Activated CD4-positive, alpha-beta memory T cell treated with anti-CD3 and anti-CD28 coated beads for 36 hours (primary cell): ENCODE measurements around the gene LRP5. TPM values are rescaled to one million over a fixed set of nuclear protein-coding genes. Genes with fewer than 3 reads are reported as not detected.

Experiments used
- CTCF ChIA-PET: fragments of 350-600 bp; sonication (Branson Sonifier 250); formaldehyde crosslinking; loops from one replicate; lab custom pipeline; 2021; ENCODE audit warnings: antibody characterized with exemption, inconsistent platforms; lab: Charles Lee
- POLR2A ChIA-PET: fragments of 350-600 bp; sonication (Branson Sonifier 250); formaldehyde crosslinking; loops from one replicate; lab custom pipeline; 2021; ENCODE audit warnings: antibody characterized with exemption; lab: Charles Lee
- DNase-seq: peaks from one replicate; pipeline ENCODE4 v3.0.0-alpha.2; 2020
- H3K27ac Mint-ChIP-seq: one replicate; pipeline ENCODE4 v1.8.0; 2021; ENCODE audit warnings: mixed read lengths
- H3K27me3 Mint-ChIP-seq: one replicate; pipeline ENCODE4 v1.8.0; 2021; ENCODE audit warnings: mixed read lengths
- H3K36me3 Mint-ChIP-seq: one replicate; pipeline ENCODE4 v1.8.0; 2021; ENCODE audit warnings: mixed read lengths
- H3K4me1 Mint-ChIP-seq: one replicate; pipeline ENCODE4 v1.8.0; 2021; ENCODE audit warnings: low read depth, mixed read lengths
- H3K4me3 Mint-ChIP-seq: one replicate; pipeline ENCODE4 v1.8.0; 2021; ENCODE audit warnings: mild to moderate bottlenecking, mixed read lengths
- H3K9me3 Mint-ChIP-seq: one replicate; pipeline ENCODE4 v1.8.0; 2021; ENCODE audit warnings: mixed read lengths
- intact Hi-C: fragments of 100-400 bp; cut with micrococcal nuclease; formaldehyde crosslinking; loops from one replicate; pipeline ENCODE4 v1.15.1; 2023
- total RNA-seq, 2 experiments: library from RNA; stranded (reverse); gene quantifications; one replicate each; pipeline ENCODE4 v1.2.3, GENCODE V29; 2021

LRP5 gene
- total RNA-seq, 2 experiments from 2014 or later, result 6.1 to 7.6 TPM

DNA sequence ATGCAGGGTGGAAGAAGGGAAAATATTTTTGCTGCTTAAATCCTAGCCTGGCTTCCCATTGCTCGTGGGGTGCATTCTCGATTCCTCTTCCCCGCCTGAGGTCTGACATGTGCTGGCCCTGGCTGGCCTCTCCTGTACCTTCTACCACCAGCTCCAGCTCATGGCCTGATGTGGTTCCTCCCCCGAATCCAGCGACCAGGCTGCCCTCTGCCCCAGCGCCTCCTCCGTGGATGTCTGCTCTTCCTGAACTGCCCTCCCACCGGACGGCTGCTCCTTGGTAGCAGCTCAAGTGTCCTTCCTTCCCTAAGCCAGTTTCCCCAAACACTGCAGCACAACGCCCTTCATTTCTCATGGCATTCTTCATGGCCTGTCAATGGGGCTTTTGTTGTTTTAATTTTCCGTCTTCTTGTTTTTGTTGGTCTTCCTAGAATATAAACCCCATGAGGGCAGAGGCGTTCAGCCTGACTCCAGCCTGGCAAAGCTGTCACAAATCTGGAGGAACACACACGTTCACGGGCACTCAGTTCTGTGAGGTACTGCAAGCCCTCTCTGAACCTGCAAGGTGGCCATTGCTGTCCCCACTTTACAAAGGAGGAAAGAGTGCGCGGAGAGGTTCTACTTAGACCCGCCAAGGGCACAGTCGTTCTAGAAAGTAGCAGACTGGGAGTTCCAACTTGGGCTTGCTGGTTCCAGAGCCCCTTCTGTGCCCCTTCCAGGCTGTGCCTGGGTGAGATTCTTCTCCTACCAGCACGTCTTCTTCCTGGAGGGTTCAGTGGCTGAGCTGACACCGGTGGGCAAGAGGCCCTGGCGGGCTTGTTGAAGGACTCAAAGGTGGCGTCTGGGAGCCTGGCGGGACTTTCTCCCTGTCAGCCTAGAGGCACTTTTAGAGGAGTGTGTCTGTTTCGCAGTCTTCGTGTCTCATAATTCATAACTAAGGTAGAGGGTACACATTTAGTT lies 953 bp upstream of the LRP5 start:
- H3K4me3 Mint-ChIP-seq, result peak overlapping the region; percentile 55
- peaks cover 5% of the 10 kb centered on the region for H3K27me3 Mint-ChIP-seq
- intact Hi-C loops, result no loop called here
- no peaks in the 10 kb centered on the region for H3K36me3 Mint-ChIP-seq
- H3K9me3 Mint-ChIP-seq, result no peaks in the 10 kb centered on the region
- H3K27ac Mint-ChIP-seq, result no peak overlapping the region
- CTCF ChIA-PET, result interaction anchor here (0.6 to 1.3 kb wide), 6 partner anchors 9 to 532 kb away, joined by 3 to 4 read pairs (median 4); no protein-coding TSS in a partner anchor
- H3K4me1 Mint-ChIP-seq, result peaks cover 7% of the 10 kb centered on the region
- POLR2A ChIA-PET, result interaction anchor here (1.3 kb wide), 1 partner anchor 39 kb away, joined by 5 read pairs; the partner anchor contains the start of gene C11orf24
- no peak for DNase-seq

- H3K27ac Mint-ChIP-seq, result no peak overlapping the region
- DNase-seq, result peak; percentile 30
- CTCF ChIA-PET, result no interaction called here
- peaks cover 7% of the 10 kb centered on the region for H3K4me1 Mint-ChIP-seq
- no peaks in the 10 kb centered on the region for H3K9me3 Mint-ChIP-seq
- H3K36me3 Mint-ChIP-seq, result no peaks in the 10 kb centered on the region
- POLR2A ChIA-PET, result no interaction called here
- H3K27me3 Mint-ChIP-seq, result peaks cover 7% of the 10 kb centered on the region
- H3K4me3 Mint-ChIP-seq, result peak overlapping the region; percentile 80
- intact Hi-C loops, result no loop called here
These were observed 586 bp downstream of the LRP5 start for GRCh38 chr11:68312780-68313573.

- Mint-ChIP-seq H3K27me3 (peaks cover 7% of the 10 kb centered on the region), H3K9me3 (no peaks in the 10 kb centered on the region), H3K36me3 (no peaks in the 10 kb centered on the region), H3K27ac (no peak overlapping the region), H3K4me1 (peaks cover 7% of the 10 kb centered on the region), H3K4me3 (peak overlapping the region; percentile 80)
- ChIA-PET POLR2A (no interaction called here), CTCF (interaction anchor here (0.9 kb wide), 1 partner anchor 15 kb away, joined by 3 read pairs; no protein-coding TSS in a partner anchor)
- intact Hi-C loops, result no loop called here
- no peak for DNase-seq
These were observed 1.3 kb downstream of the LRP5 start for GRCh38 chr11:68313574-68314202.

DNA sequence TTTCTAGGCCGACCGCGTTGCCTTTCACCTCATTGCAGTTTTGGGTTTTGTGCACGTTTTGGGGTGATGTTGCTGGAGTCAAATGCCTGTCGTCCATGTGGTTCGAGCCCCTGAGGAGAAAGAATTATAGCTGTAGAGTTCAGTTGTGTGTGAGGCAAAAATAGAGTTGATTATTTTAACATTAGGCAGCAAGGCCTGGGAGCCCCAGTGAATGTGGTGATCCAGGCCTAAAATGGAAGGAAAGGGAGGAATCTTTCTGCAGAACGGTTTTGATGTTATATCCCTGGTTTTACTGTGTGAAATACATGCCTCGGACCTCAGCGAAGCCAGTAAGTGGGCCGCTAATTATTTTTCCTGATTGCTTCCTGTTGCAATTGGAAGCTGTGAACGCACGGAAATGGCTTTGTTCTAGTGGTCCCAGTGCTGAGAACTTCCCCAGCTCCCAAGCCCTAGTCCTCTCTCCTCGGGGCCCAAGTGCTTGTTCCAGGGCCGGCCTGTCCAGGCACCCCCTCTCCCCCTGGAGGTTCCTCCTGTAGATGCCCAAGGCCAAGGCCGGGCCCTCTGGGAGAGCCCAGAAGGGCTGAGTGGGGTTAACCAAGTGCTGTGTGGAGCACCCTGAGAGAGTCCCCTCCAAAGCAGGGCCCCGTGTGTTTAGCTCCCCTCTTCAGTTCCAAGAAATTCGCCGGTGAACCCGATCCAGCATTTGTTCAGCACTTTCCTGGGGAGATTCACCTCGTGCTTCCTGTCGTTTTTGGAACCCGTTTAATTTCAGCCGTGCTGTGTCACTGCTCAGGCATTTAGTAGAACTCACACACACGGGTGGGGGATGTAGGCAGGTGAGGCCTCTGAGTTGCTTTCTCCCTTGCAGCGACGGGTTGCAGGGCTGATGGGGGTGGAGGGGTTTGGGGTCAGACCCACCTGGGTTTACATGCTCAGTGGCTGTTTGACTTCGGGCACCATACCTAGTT lies 2.1 kb downstream of the LRP5 start:
- DNase-seq, result no peak
- ChIA-PET POLR2A (no interaction called here), CTCF (interaction anchor here (0.9 kb wide), 1 partner anchor 16 kb away, joined by 3 read pairs; no protein-coding TSS in a partner anchor)
- Mint-ChIP-seq H3K4me3 (peak overlapping the region; percentile 12), H3K4me1 (peaks cover 7% of the 10 kb centered on the region), H3K27ac (no peak overlapping the region), H3K36me3 (no peaks in the 10 kb centered on the region), H3K9me3 (no peaks in the 10 kb centered on the region), H3K27me3 (peaks cover 7% of the 10 kb centered on the region)
- intact Hi-C loops, result no loop called here

DNA sequence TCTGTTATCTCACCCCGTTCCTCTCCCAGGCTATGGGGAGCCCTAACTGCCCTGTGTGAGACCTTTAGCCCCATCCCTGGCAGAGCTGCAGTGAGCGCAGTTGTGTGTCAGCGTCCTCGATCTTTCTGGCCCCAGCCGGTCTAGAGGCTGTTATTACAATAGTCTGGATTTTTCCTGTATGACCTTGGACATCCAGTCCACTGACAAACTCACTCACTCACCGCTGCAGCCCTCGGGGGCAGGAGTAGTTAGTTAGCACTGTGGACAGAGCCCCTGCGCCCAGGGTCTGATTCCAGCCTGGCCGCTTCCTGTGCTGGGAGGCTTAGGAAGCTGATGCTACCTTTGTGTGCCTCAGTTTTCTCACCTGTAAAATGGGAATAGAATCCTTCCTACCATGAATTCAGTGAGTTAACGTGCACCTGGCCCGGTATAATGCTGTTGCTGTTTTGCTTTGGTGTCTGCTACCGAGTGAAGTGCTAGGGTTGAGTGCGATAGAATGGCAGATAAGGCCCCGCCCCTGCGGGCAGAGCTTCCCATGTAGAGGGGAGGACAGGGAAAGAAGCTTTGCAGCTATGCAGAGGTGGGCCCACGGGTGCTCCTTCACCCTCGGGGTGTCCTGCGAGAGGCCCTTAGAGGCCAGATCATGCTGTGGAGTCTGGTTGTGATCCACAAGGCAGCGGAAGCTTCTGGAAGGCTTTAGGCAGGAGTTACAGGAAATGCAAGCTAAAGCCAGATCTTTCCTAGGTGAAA lies 3.0 kb downstream of the LRP5 start:
- POLR2A ChIA-PET, result no interaction called here
- CTCF ChIA-PET, result interaction anchor here (0.9 kb wide), 1 partner anchor 20 kb away, joined by 3 read pairs; no protein-coding TSS in a partner anchor
- H3K4me3 Mint-ChIP-seq, result no peak overlapping the region
- H3K4me1 Mint-ChIP-seq, result peaks cover 7% of the 10 kb centered on the region
- peaks cover 7% of the 10 kb centered on the region for H3K27me3 Mint-ChIP-seq
- no peaks in the 10 kb centered on the region for H3K9me3 Mint-ChIP-seq
- H3K27ac Mint-ChIP-seq, result no peak overlapping the region
- DNase-seq, result no peak
- H3K36me3 Mint-ChIP-seq, result no peaks in the 10 kb centered on the region
- intact Hi-C loops, result no loop called here

DNA sequence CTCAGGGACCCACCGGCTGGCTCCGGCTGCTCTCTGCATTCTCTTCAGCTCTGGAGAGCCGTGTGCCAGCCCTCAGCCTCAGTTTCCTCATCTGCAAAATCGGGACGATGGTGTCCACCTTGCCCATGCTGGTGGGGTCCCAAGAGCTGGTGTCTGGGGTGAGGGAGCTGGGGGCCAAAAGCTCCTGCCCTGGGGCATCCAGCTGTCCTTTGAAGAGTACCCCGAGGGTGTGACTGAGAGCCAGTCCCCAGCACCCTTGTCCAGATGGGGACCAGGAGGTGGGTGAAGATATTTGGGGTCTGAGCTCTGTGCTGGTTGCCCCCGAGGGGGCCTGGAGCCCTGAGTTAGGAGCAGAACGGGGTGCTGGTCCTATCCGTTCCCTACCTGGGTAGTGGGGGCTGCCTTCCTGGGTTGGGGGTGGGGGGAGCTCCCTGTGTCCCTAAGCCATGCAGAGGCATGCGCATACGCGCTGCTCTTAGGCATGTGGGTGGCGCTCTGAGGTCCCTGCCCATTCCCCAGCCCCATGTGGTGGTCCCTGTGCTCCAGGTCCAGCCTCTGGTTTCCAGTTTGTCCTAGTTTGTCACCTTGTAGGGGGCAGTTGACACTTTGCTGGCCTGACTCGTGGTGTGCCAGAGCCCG lies 4.9 kb downstream of the LRP5 start:
- Mint-ChIP-seq H3K4me3 (no peak overlapping the region), H3K4me1 (peaks cover 7% of the 10 kb centered on the region), H3K27me3 (peaks cover 7% of the 10 kb centered on the region), H3K27ac (no peak overlapping the region), H3K36me3 (no peaks in the 10 kb centered on the region), H3K9me3 (no peaks in the 10 kb centered on the region)
- ChIA-PET POLR2A (no interaction called here), CTCF (no interaction called here)
- no peak for DNase-seq
- intact Hi-C loops, result no loop called here

GRCh38 chr11:68321293-68322051 lies 9.1 kb downstream of the LRP5 start:
- ChIA-PET CTCF (interaction anchor here (1.1 to 1.3 kb wide), 2 partner anchors 29 to 63 kb away, joined by 3 read pairs; no protein-coding TSS in a partner anchor), POLR2A (no interaction called here)
- Mint-ChIP-seq H3K36me3 (no peaks in the 10 kb centered on the region), H3K4me3 (no peak overlapping the region), H3K27me3 (peaks cover 2% of the 10 kb centered on the region), H3K4me1 (no peaks in the 10 kb centered on the region), H3K9me3 (no peaks in the 10 kb centered on the region), H3K27ac (no peak overlapping the region)
- intact Hi-C loops, result no loop called here
- no peak for DNase-seq

GRCh38 chr11:68322052-68322430 lies 9.7 kb downstream of the LRP5 start:
- Mint-ChIP-seq H3K27me3 (no peaks in the 10 kb centered on the region), H3K4me3 (no peak overlapping the region), H3K36me3 (no peaks in the 10 kb centered on the region), H3K27ac (no peak overlapping the region), H3K4me1 (no peaks in the 10 kb centered on the region), H3K9me3 (no peaks in the 10 kb centered on the region)
- intact Hi-C loops, result no loop called here
- DNase-seq, result no peak
- ChIA-PET POLR2A (no interaction called here), CTCF (interaction anchor here (1.1 kb wide), 1 partner anchor 63 kb away, joined by 3 read pairs; no protein-coding TSS in a partner anchor)

DNA sequence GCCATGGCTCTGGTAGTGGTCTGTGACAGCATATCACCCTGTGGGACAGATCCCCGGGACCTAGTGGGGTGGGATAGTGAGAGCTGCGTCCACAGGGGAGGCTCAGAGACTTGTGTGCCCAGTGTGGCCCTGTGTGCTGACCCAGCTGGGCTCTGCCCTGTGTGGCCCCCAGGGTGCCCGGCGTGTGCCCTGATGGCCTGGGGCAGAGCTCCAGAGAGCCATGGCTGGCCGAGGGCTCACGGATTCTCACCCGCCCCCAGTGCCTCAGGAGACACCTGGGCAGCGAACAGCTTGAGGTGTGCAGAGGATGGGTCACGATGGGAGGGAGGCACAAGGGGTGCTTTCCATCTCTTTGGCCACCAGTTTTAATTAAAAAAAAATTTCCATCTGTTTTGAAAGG lies 11.8 kb downstream of the LRP5 start:
- Mint-ChIP-seq H3K27me3 (no peaks in the 10 kb centered on the region), H3K27ac (no peak overlapping the region), H3K4me3 (no peak overlapping the region), H3K36me3 (no peaks in the 10 kb centered on the region), H3K9me3 (no peaks in the 10 kb centered on the region), H3K4me1 (peaks cover 17% of the 10 kb centered on the region)
- CTCF ChIA-PET, result no interaction called here
- DNase-seq, result no peak
- POLR2A ChIA-PET, result no interaction called here
- intact Hi-C loops, result no loop called here

- Mint-ChIP-seq H3K4me3 (no peak overlapping the region), H3K36me3 (no peaks in the 10 kb centered on the region), H3K9me3 (no peaks in the 10 kb centered on the region), H3K4me1 (peaks cover 19% of the 10 kb centered on the region), H3K27me3 (no peaks in the 10 kb centered on the region), H3K27ac (no peak overlapping the region)
- ChIA-PET CTCF (no interaction called here), POLR2A (no interaction called here)
- no peak for DNase-seq
- intact Hi-C loops, result no loop called here
These were observed 12.3 kb downstream of the LRP5 start for GRCh38 chr11:68324695-68325094.
